Left forelimb (tissue), 1 donor: ENCODE data around the gene PGAM2.

Experiments
- DNase-seq: peaks from one replicate; pipeline ENCODE4 v3.0.0-alpha.2; 2018; ENCODE audit warnings: low spot score

PGAM2 gene

GRCh38 chr7:44065431-44066110 lies at the start of gene PGAM2:
TSS of gene PGAM2 (minus strand) at chr7:44065567. CDS start at chr7:44065529, 38 bp downstream.
- DNase-seq, result no peak

DNA sequence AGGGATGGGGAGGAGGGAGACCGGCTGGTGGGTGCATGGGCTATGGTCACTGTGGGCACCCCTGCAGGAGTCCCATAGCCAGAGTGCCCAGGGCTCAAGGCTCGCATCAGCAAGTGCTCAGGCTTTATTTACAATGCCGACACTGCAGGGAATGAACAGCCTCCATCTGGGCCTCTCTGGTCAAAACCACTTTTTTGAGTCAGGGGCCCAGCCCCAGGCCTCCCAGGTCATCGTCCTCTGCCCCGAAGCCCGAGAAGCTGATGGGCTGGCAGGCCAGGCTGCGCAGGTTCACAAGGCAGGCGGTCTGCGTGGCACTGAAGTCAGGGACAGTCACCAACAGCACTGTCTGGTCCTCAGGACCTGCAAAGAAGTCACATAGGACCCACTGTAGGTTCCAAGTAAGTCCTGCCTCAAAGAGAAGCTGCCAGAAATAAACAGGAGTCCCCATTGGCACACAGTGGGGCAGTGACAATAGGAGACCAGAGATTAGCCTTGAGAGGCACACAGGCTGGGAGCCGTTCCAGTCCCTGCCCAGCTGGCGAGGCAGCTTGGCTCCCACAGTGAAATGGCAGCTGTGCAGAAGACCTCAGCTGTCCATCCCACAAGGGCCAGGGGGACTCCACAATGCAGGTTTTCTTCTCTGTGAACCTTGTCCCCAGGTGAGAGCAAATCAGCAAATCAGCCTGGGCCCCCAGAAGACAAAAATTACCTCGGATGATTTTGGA lies 49.4 kb upstream of the PGAM2 start:
- no peak for DNase-seq

- no peak for DNase-seq
Observed at GRCh38 chr7:44113764-44114354, 48.5 kb upstream of the PGAM2 start.

GRCh38 chr7:44112997-44113763 lies 47.8 kb upstream of the PGAM2 start:
- no peak for DNase-seq

DNA sequence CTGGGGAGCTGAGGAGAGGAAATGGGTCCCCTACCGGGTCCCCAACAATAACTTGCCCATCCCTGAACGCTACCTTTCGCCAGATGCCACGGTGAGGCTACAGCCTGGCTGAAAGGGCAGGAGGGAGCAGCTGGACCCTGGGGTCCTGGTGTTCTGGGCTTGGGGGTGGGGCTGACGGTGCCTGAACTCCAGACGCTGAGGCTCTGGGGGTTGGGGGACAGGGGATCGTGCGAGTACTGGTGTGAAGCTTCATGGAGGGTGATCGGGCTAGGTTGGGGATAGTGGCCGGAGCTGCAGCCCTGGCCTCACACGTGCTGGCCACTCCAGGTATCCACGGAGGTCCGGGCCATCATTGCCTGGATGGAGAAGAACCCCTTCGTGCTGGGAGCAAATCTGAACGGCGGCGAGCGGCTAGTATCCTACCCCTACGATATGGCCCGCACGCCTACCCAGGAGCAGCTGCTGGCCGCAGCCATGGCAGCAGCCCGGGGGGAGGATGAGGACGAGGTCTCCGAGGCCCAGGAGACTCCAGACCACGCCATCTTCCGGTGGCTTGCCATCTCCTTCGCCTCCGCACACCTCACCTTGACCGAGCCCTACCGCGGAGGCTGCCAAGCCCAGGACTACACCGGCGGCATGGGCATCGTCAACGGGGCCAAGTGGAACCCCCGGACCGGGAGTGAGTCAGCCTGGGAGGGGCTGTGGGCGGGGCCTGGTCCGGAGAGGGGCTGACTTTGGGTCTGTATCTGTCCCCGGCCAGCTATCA lies 47.0 kb upstream of the PGAM2 start:
- no peak for DNase-seq

DNA sequence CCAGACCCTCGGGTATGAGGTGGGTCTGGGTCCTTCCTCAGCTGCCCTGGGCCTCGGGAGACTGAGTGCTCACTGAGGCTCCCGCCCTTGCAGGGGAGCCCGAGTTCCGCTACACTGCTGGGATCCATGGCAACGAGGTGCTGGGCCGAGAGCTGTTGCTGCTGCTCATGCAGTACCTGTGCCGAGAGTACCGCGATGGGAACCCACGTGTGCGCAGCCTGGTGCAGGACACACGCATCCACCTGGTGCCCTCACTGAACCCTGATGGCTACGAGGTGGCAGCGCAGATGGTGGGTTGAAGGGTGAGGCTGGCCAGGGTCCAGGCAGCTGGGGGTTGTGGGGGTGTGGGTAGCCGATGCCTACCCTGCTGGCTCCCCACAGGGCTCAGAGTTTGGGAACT lies 46.4 kb upstream of the PGAM2 start:
- DNase-seq, result no peak

- no peak for DNase-seq
Observed at GRCh38 chr7:44110719-44111635, 45.6 kb upstream of the PGAM2 start.

- DNase-seq, result no peak
Observed at GRCh38 chr7:44109991-44110390, 44.6 kb upstream of the PGAM2 start.

GRCh38 chr7:44108768-44109750 lies 43.7 kb upstream of the PGAM2 start:
- no peak for DNase-seq

DNA sequence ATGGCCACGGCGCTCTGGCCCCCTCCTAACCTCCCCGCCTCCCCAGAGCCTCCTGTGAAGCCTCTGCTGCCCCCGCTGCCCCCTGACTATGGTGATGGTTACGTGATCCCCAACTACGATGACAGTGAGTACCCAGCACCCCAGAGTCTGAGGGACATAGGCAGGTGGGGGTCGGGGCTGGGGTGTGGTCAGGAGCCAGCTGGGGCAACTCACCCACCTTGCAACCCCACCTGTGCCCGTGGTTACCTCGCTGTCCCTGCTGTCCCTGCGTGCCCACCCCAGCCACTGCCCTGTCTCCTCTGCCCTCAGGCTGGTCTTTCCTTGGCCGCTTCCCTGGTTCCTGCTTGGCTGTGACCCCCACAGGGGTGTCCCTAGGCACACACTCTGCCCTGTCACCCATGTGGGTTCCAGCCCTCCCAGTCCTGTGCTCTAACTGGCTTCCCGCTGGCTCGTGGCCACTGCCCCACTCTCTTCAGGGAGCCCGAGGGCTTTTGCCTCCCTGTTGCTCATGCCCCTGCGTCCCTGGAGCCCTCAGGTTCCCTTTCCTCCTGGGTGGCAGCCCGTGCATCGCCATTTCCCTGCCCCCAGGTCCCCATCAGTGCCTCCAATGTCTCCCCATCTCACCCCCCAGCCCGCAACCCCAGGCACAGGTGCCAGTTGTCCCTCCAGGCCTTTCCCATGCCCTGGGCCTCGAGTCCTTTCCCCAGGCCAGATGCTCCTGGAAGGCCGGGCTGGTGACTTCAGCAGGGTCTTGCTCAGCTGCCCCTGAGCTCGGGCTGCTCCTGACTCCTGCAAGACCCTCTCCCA lies 42.8 kb upstream of the PGAM2 start:
- DNase-seq, result no peak

- no peak for DNase-seq
Observed at GRCh38 chr7:44107116-44107960, 42.0 kb upstream of the PGAM2 start.

GRCh38 chr7:44106311-44107065 lies 41.1 kb upstream of the PGAM2 start:
- DNase-seq, result no peak

DNA sequence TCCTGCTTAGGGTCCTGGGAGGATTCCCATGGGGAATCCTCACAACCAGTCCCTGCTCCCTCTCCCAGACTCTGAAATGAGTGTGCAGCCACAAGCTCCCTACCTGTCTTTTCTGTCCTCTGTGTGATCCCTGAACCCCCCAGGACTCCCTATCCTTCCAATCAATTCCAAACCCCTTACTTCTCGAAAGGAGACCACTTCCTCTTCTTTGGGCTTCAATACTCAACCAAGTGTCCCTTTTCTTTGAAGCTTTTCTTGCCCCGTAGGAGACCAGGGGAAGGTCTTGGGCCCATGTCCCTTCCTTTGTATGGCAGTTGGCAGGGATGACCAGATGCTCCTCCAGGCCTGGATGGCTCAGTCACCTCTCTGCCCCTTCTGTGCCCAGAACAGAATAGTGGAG lies 40.5 kb upstream of the PGAM2 start:
- DNase-seq, result no peak

DNA sequence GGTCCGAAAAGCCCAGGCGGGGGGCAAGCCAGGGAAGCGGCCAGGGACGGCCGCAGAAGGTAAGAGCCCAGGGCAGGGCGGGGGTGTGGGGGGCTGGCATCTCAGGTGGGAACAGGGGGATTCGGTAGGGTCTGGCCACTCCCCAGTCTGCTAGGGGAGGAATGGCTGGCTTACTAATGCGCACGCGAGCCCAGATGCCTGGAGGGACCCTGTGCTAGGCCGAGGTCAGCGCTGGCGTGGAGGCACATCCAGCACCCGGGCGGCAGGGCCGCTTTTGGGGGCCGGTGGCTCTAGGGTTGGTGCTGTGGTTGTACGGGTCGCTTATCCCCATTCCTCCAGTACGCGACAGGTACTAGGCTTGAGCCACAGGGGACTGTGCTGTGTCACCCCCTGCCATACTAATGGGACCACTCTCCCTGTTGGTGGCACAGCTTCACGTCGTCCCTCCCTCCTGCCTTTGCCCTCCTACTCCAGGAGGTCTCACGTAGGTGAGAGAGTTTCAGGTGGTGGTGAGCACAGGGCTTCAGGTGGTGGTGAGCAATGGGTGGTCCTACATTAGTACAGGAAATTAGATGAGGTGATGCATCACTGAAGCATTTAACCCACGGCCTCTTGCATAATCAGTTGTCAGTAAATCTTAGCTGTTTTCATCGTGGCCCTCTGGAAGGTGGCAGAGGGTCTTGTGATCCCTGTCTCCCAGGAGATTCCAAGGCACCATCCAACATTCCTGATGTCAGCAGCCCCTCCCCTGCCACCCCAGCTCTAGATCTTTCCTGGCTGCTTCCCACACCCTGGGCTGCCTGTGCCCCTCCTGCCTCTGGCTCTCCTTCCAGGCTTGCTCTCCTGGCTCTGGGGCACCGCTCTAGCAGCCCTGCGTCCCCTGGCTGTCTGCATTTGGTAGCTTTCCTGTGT lies 39.7 kb upstream of the PGAM2 start:
- no peak for DNase-seq

- DNase-seq, result no peak
Observed at GRCh38 chr7:44103923-44104859, 38.8 kb upstream of the PGAM2 start, which contains the start of gene AEBP1. TSS of gene AEBP1 (plus strand) at chr7:44104345. CDS start at chr7:44104666, 321 bp downstream.
